ENCODE measurements around the gene HEPACAM2.

HEPACAM2 gene

GRCh38 chr7:93226310-93226709, at the start of gene HEPACAM2:
Gene HEPACAM2, minus strand, starts transcription at chr7:93226469.
- no peak for DNase-seq

GRCh38 chr7:93265220-93265619, 39.0 kb upstream of the HEPACAM2 start:
- DNase-seq = no peak

- DNase-seq = no peak
Measured at GRCh38 chr7:93262535-93262934, 36.3 kb upstream of the HEPACAM2 start.

- no peak for DNase-seq
Measured at GRCh38 chr7:93258661-93259060, 32.4 kb upstream of the HEPACAM2 start.

GRCh38 chr7:93249491-93250148, 23.4 kb upstream of the HEPACAM2 start:
- DNase-seq = no peak

GRCh38 chr7:93245525-93246432, 19.5 kb upstream of the HEPACAM2 start:
- DNase-seq = no peak

- DNase-seq = no peak
Measured at GRCh38 chr7:93242106-93242505, 15.8 kb upstream of the HEPACAM2 start.

GRCh38 chr7:93239824-93240223, 13.6 kb upstream of the HEPACAM2 start:
- no peak for DNase-seq

GRCh38 chr7:93238748-93239147, 12.5 kb upstream of the HEPACAM2 start:
- DNase-seq = no peak

GRCh38 chr7:93238131-93238530, 11.9 kb upstream of the HEPACAM2 start:
- no peak for DNase-seq

- DNase-seq = no peak
Measured at GRCh38 chr7:93235541-93235940, 9.3 kb upstream of the HEPACAM2 start.

- DNase-seq = no peak
Measured at GRCh38 chr7:93232673-93233018, 6.4 kb upstream of the HEPACAM2 start.

- DNase-seq = peak; percentile 95
Measured at GRCh38 chr7:93231799-93232672, 5.8 kb upstream of the HEPACAM2 start, which contains the start of gene VPS50. Gene VPS50, plus strand, starts transcription at chr7:93232366. Its CDS starts 102 bp downstream, at chr7:93232468.

GRCh38 chr7:93231259-93231658, 5.0 kb upstream of the HEPACAM2 start:
- no peak for DNase-seq

GRCh38 chr7:93228302-93228701, 2.0 kb upstream of the HEPACAM2 start:
- no peak for DNase-seq

GRCh38 chr7:93219868-93220267, 6.4 kb downstream of the HEPACAM2 start:
- DNase-seq = no peak

- no peak for DNase-seq
Measured at GRCh38 chr7:93218997-93219827, 7.1 kb downstream of the HEPACAM2 start.

GRCh38 chr7:93212881-93213280, 13.4 kb downstream of the HEPACAM2 start:
- no peak for DNase-seq

GRCh38 chr7:93211228-93211818, 14.9 kb downstream of the HEPACAM2 start:
- no peak for DNase-seq

- no peak for DNase-seq
Measured at GRCh38 chr7:93205046-93205445, 21.2 kb downstream of the HEPACAM2 start.

GRCh38 chr7:93203496-93203895, 22.8 kb downstream of the HEPACAM2 start:
- no peak for DNase-seq

Data from CD4-positive, alpha-beta T cell treated with Interferon gamma for 1 hour (primary cell).